Measurements from ENCODE around the gene SLC26A1. TPM values are rescaled to one million over a fixed set of nuclear protein-coding genes. Genes with fewer than 3 reads are reported as not detected.

The SLC26A1 gene
- total RNA-seq, 1 experiment from 2014 or later, result 1.3 TPM

DNA sequence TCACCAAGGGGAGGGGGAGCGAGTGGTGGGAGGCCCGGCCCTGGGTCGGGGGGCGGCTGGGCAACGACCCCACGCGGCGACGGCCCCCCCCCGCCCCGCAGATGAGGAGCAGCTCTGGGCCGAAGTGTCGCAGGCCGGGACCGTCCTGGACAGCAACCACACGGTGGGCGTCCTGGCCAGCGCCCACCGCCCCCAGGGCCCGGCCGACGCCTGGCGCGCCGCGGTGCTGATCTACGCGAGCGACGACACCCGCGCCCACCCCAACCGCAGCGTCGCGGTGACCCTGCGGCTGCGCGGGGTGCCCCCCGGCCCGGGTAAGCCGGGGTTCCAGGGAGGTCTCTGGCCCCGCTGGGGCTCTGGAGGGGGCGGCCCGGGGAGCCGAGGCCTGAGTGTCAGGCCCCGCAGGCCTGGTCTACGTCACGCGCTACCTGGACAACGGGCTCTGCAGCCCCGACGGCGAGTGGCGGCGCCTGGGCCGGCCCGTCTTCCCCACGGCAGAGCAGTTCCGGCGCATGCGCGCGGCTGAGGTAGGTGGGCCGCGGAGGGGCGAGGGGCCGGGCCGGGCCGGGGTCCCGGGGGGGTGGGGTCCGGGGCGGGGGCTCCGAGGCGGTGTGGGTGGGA, 9.5 kb upstream of the SLC26A1 start:
- ChIA-PET CTCF (no interaction called here), POLR2A (ENCODE audit: unreplicated experiment) (no interaction called here)
- DNase-seq, result no peak
- no TSS peak for BruUV-seq (replicated peaks)
- H3K27ac ChIP-seq, result no peak overlapping the region
- intact Hi-C loops (cut with micrococcal nuclease; ENCODE audit: unreplicated experiment), result no loop called here
- no peak overlapping the region for H3K4me3 ChIP-seq
- no peaks in the 10 kb centered on the region for H3K9me2 ChIP-seq (ENCODE audit: insufficient read depth)
- H3K27me3 ChIP-seq (ENCODE audit: insufficient read depth, low read depth), result peaks cover 8% of the 10 kb centered on the region
- H3K9me3 ChIP-seq (ENCODE audit: insufficient read depth, low read depth), result no peaks in the 10 kb centered on the region
- peaks cover 5% of the 10 kb centered on the region; the same call in 1 of the 2 replicates for H4K20me1 ChIP-seq (ENCODE audit: insufficient read depth)
- H3K36me3 ChIP-seq (ENCODE audit: low read depth), result no peaks in the 10 kb centered on the region
- peaks cover 12% of the 10 kb centered on the region; the same call in 1 of the 2 replicates for H3F3A ChIP-seq (ENCODE audit: insufficient read depth, low read depth)
- H3K79me2 ChIP-seq (ENCODE audit: low read depth), result no peaks in the 10 kb centered on the region
- H3K4me1 ChIP-seq (replicated peaks; ENCODE audit: insufficient read depth), result no peaks in the 10 kb centered on the region
- H3K4me2 ChIP-seq, result no peak overlapping the region
- H2AFZ ChIP-seq, result no peak overlapping the region
- TF ChIP-seq EZH2 (IDR thresholded peaks at IDR 0.05; ENCODE audit: low read depth), result no peak
- TF ChIP-seq, protein P1, sequence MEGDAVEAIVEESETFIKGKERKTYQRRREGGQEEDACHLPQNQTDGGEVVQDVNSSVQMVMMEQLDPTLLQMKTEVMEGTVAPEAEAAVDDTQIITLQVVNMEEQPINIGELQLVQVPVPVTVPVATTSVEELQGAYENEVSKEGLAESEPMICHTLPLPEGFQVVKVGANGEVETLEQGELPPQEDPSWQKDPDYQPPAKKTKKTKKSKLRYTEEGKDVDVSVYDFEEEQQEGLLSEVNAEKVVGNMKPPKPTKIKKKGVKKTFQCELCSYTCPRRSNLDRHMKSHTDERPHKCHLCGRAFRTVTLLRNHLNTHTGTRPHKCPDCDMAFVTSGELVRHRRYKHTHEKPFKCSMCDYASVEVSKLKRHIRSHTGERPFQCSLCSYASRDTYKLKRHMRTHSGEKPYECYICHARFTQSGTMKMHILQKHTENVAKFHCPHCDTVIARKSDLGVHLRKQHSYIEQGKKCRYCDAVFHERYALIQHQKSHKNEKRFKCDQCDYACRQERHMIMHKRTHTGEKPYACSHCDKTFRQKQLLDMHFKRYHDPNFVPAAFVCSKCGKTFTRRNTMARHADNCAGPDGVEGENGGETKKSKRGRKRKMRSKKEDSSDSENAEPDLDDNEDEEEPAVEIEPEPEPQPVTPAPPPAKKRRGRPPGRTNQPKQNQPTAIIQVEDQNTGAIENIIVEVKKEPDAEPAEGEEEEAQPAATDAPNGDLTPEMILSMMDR (conservative IDR thresholded peaks at IDR 0.05), result no peak

DNA sequence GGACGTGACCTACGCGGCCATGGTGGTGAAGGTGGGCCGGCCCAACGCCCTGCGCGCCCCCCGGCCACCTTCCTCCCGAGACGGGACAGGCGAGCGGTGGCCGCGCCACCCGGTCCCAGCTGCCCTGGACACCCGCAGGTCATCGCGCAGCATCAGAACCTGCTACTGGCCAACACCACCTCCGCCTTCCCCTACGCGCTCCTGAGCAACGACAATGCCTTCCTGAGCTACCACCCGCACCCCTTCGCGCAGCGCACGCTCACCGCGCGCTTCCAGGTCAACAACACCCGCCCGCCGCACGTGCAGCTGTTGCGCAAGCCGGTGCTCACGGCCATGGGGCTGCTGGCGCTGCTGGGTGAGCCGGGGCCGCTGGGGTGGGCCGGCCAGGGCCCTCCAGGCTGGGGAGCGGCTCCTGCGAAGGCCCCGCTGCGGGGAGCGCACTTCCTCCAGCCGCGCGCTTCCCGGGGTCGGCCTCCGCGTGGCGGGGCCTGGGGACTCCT, 9.0 kb upstream of the SLC26A1 start:
- CTCF ChIA-PET, result interaction anchor here (0.7 kb wide), 1 partner anchor 290 kb away, joined by 3 read pairs; no protein-coding TSS in a partner anchor
- POLR2A ChIA-PET (ENCODE audit: unreplicated experiment), result no interaction called here
- H2AFZ ChIP-seq, result no peak overlapping the region
- H3K36me3 ChIP-seq (ENCODE audit: low read depth), result no peaks in the 10 kb centered on the region
- H3K4me2 ChIP-seq, result no peak overlapping the region
- H3K9me3 ChIP-seq (ENCODE audit: insufficient read depth, low read depth), result no peaks in the 10 kb centered on the region
- H3K79me2 ChIP-seq (ENCODE audit: low read depth), result no peaks in the 10 kb centered on the region
- H3K9me2 ChIP-seq (ENCODE audit: insufficient read depth), result no peaks in the 10 kb centered on the region
- H3K27ac ChIP-seq, result no peak overlapping the region
- peaks cover 7% of the 10 kb centered on the region; the same call in 1 of the 2 replicates for H4K20me1 ChIP-seq (ENCODE audit: insufficient read depth)
- H3K4me3 ChIP-seq, result no peak overlapping the region
- no peak for TF ChIP-seq EZH2 (IDR thresholded peaks at IDR 0.05; ENCODE audit: low read depth)
- TF ChIP-seq, protein P1 (conservative IDR thresholded peaks at IDR 0.05), result no peak
- H3K4me1 ChIP-seq (replicated peaks; ENCODE audit: insufficient read depth), result no peaks in the 10 kb centered on the region
- no TSS peak for BruUV-seq (replicated peaks)
- intact Hi-C loops (cut with micrococcal nuclease; ENCODE audit: unreplicated experiment), result no loop called here
- H3K27me3 ChIP-seq (ENCODE audit: insufficient read depth, low read depth), result peaks cover 11% of the 10 kb centered on the region
- DNase-seq, result no peak
- H3F3A ChIP-seq (ENCODE audit: insufficient read depth, low read depth), result peaks cover 11% of the 10 kb centered on the region; the same call in 1 of the 2 replicates

- no peaks in the 10 kb centered on the region for H3K79me2 ChIP-seq (ENCODE audit: low read depth)
- H3K4me1 ChIP-seq (replicated peaks; ENCODE audit: insufficient read depth), result no peaks in the 10 kb centered on the region
- no peaks in the 10 kb centered on the region for H3K9me3 ChIP-seq (ENCODE audit: insufficient read depth, low read depth)
- CTCF ChIA-PET, result interaction anchor here (0.7 kb wide), 1 partner anchor 290 kb away, joined by 3 read pairs; no protein-coding TSS in a partner anchor
- no peak for TF ChIP-seq EZH2 (IDR thresholded peaks at IDR 0.05; ENCODE audit: low read depth)
- TF ChIP-seq, protein P1 (conservative IDR thresholded peaks at IDR 0.05), result no peak
- no peak overlapping the region for H3K4me3 ChIP-seq
- intact Hi-C loops (cut with micrococcal nuclease; ENCODE audit: unreplicated experiment), result no loop called here
- DNase-seq, result no peak
- POLR2A ChIA-PET (ENCODE audit: unreplicated experiment), result interaction anchor here (0.6 kb wide), 1 partner anchor 40 kb away, joined by 8 read pairs; no protein-coding TSS in a partner anchor
- peaks cover 7% of the 10 kb centered on the region; the same call in 1 of the 2 replicates for H3F3A ChIP-seq (ENCODE audit: insufficient read depth, low read depth)
- peaks cover 11% of the 10 kb centered on the region for H3K27me3 ChIP-seq (ENCODE audit: insufficient read depth, low read depth)
- no peak overlapping the region for H2AFZ ChIP-seq
- H3K4me2 ChIP-seq, result no peak overlapping the region
- H3K9me2 ChIP-seq (ENCODE audit: insufficient read depth), result no peaks in the 10 kb centered on the region
- BruUV-seq (replicated peaks), result no TSS peak
- H4K20me1 ChIP-seq (ENCODE audit: insufficient read depth), result peaks cover 7% of the 10 kb centered on the region; the same call in 1 of the 2 replicates
- H3K27ac ChIP-seq, result no peak overlapping the region
- H3K36me3 ChIP-seq (ENCODE audit: low read depth), result no peaks in the 10 kb centered on the region
Observed at GRCh38 chr4:1001561-1002130, 8.4 kb upstream of the SLC26A1 start.
